Mesodermal cell (in vitro differentiated cells): ENCODE results near the gene TBCD.
"Not testable (repeated sequence)": the region's sequence is repeated elsewhere in the genome, so short reads cannot be mapped to it uniquely, and the experiment has no call there.

ENCODE experiments used
- H3K27ac ChIP-seq: 2 replicates; pipeline ENCODE4 v1.7.0; 2013; ENCODE audit warnings: mild to moderate bottlenecking, low read depth, low read length, moderate library complexity; ENCODE audit not compliant: severe bottlenecking
- H3K36me3 ChIP-seq: 2 replicates; pipeline ENCODE4 v1.7.1; 2013; ENCODE audit warnings: mild to moderate bottlenecking, low read length, moderate library complexity; ENCODE audit not compliant: control insufficient read depth, insufficient read depth
- H3K4me1 ChIP-seq: one replicate; pipeline ENCODE4 v1.7.1; 2013; ENCODE audit warnings: mild to moderate bottlenecking, low read length; ENCODE audit not compliant: insufficient read depth, control insufficient read depth, poor library complexity, severe bottlenecking
- H3K4me3 ChIP-seq: 2 replicates; pipeline ENCODE4 v1.7.0; 2013; ENCODE audit warnings: low read length, control low read depth, mild to moderate bottlenecking; ENCODE audit not compliant: insufficient read depth, poor library complexity, severe bottlenecking; ENCODE audit errors: extremely low read depth
- H3K9me3 ChIP-seq: 2 replicates; pipeline ENCODE4 v1.7.1; 2013; ENCODE audit warnings: mild to moderate bottlenecking, low read length, moderate library complexity; ENCODE audit not compliant: control insufficient read depth
- WGBS, 2 experiments: methylation state at CpG; one replicate each; pipeline ENCODE4 v1.1.5; 2013; ENCODE audit warnings: missing lambda C conversion rate in 2 of 2; ENCODE audit not compliant: insufficient coverage in 2 of 2; 5-methylcytosine and 5-hydroxymethylcytosine counted together

Gene TBCD

GRCh38 chr17:82775001-82775823, 23.3 kb downstream of the TBCD start:
- Histone ChIP-seq H3K27ac (no peak overlapping the region), H3K4me3 (no peak overlapping the region), H3K4me1 (peaks cover 2% of the 10 kb centered on the region), H3K36me3 (peaks cover 39% of the 10 kb centered on the region), H3K9me3 (no peaks in the 10 kb centered on the region)
- WGBS, 2 experiments: 56 to 58% methylated on average over 29 to 31 of the region's 34 CpGs

GRCh38 chr17:82776454-82776853, 24.6 kb downstream of the TBCD start:
- Histone ChIP-seq H3K27ac (no peak overlapping the region), H3K9me3 (no peaks in the 10 kb centered on the region), H3K4me1 (peaks cover 3% of the 10 kb centered on the region), H3K36me3 (peaks cover 31% of the 10 kb centered on the region), H3K4me3 (no peak overlapping the region)
- WGBS, 2 experiments: 95 to 96% methylated on average over 13 of the region's 13 CpGs

- peaks cover 26% of the 10 kb centered on the region for H3K36me3 ChIP-seq
- 66 to 77% methylated on average over 14 to 16 of the region's 21 CpGs for WGBS, 2 experiments
- not testable (repeated sequence) for H3K27ac ChIP-seq, H3K4me1 ChIP-seq, H3K4me3 ChIP-seq, H3K9me3 ChIP-seq
These were observed 26.0 kb downstream of the TBCD start for GRCh38 chr17:82777778-82778375.

- peaks cover 36% of the 10 kb centered on the region for H3K36me3 ChIP-seq
- H3K4me1 ChIP-seq: peaks cover 3% of the 10 kb centered on the region
- no peak overlapping the region for H3K4me3 ChIP-seq
- 95 to 96% methylated on average over 16 to 23 of the region's 23 CpGs for WGBS, 2 experiments
- no peaks in the 10 kb centered on the region for H3K9me3 ChIP-seq
- no peak overlapping the region for H3K27ac ChIP-seq
These were observed 27.7 kb downstream of the TBCD start for GRCh38 chr17:82779541-82779940.

GRCh38 chr17:82780195-82780594, 28.3 kb downstream of the TBCD start:
- Histone ChIP-seq H3K27ac (no peak overlapping the region), H3K4me3 (no peak overlapping the region), H3K36me3 (peaks cover 35% of the 10 kb centered on the region), H3K9me3 (no peaks in the 10 kb centered on the region), H3K4me1 (peaks cover 3% of the 10 kb centered on the region)
- WGBS, 2 experiments: 89 to 96% methylated on average over 9 to 10 of the region's 12 CpGs

- Histone ChIP-seq H3K4me1 (peaks cover 3% of the 10 kb centered on the region), H3K4me3 (no peak overlapping the region), H3K9me3 (no peaks in the 10 kb centered on the region), H3K36me3 (peaks cover 39% of the 10 kb centered on the region), H3K27ac (no peak overlapping the region)
- whole genome bisulfite sequencing, 2 experiments: 86 to 87% methylated on average over 17 to 19 of the region's 27 CpGs
These were observed 29.4 kb downstream of the TBCD start for GRCh38 chr17:82780971-82781893.

GRCh38 chr17:82781894-82782274, 30.0 kb downstream of the TBCD start:
- H3K27ac ChIP-seq: no peak overlapping the region
- H3K36me3 ChIP-seq: peaks cover 33% of the 10 kb centered on the region
- 45 to 58% methylated on average over 5 to 8 of the region's 8 CpGs for WGBS, 2 experiments
- H3K4me1 ChIP-seq: peaks cover 3% of the 10 kb centered on the region
- H3K4me3 ChIP-seq: no peak overlapping the region
- H3K9me3 ChIP-seq: no peaks in the 10 kb centered on the region

- Histone ChIP-seq H3K4me3 (no peak overlapping the region), H3K36me3 (peaks cover 40% of the 10 kb centered on the region)
- WGBS, 2 experiments: 96% methylated on average over 32 to 37 of the region's 42 CpGs
These were observed 30.9 kb downstream of the TBCD start for GRCh38 chr17:82782657-82783207.

GRCh38 chr17:82783498-82783897, 31.6 kb downstream of the TBCD start:
- Histone ChIP-seq H3K4me1 (peaks cover 3% of the 10 kb centered on the region), H3K4me3 (no peak overlapping the region), H3K36me3 (peaks cover 45% of the 10 kb centered on the region), H3K9me3 (no peaks in the 10 kb centered on the region), H3K27ac (no peak overlapping the region)
- WGBS, 2 experiments: 95 to 98% methylated on average over 15 to 18 of the region's 18 CpGs

More at GRCh38 chr17:82782657-82783207, 30.9 kb downstream of the TBCD start:
- Histone ChIP-seq H3K9me3 (no peaks in the 10 kb centered on the region), H3K4me1 (peaks cover 3% of the 10 kb centered on the region), H3K27ac (no peak overlapping the region)

GRCh38 chr17:82785581-82785980, 33.7 kb downstream of the TBCD start:
- not testable (repeated sequence) for H3K4me1 ChIP-seq, H3K4me3 ChIP-seq, H3K27ac ChIP-seq, H3K9me3 ChIP-seq
- 92 to 98% methylated on average over 2 to 13 of the region's 16 CpGs for WGBS, 2 experiments
- peaks cover 45% of the 10 kb centered on the region for H3K36me3 ChIP-seq
